GM12878 (cell line): ENCODE data around the gene SMIM14.

Source experiments
- CEBPZ ChIP-seq: fragments of 150-350 bp; IDR thresholded peaks from 2 replicates; pipeline ENCODE4 v1.6.1; 2016; ENCODE audit warnings: low read depth, low read length
- EP300 ChIP-seq, 2 experiments: fragments of 150-350 bp in 1 of 2; IDR thresholded peaks; 2 replicates each; pipeline ENCODE4 v1.6.1; 2011 to 2012; ENCODE audit warnings: low read depth in 2 of 2, low read length in 2 of 2, borderline replicate concordance in 1 of 2, improper control_type of control experiment in 1 of 2, inconsistent platforms in 1 of 2; ENCODE audit not compliant: control insufficient read depth in 1 of 2
- PAX8 ChIP-seq: fragments of 450-650 bp; IDR thresholded peaks from 2 replicates; pipeline ENCODE4 v1.6.1; 2017; ENCODE audit warnings: mild to moderate bottlenecking, moderate library complexity
- POLR2A ChIP-seq: IDR thresholded peaks from 2 replicates; pipeline ENCODE4 v1.6.1; 2011; ENCODE audit warnings: low read depth, mild to moderate bottlenecking, low read length
- RAD21 ChIP-seq: IDR thresholded peaks from 2 replicates; pipeline ENCODE4 v1.6.1; 2011; ENCODE audit warnings: mild to moderate bottlenecking, low read depth, low read length, moderate library complexity; ENCODE audit not compliant: insufficient read depth
- SREBF2 ChIP-seq: IDR thresholded peaks from 2 replicates; pipeline ENCODE4 v1.6.1; 2012; ENCODE audit warnings: mild to moderate bottlenecking, low read length
- TF ChIP-seq, protein P1 (sequence below): fragments of 450-650 bp; formaldehyde crosslinking; IDR thresholded peaks from 2 replicates; pipeline ENCODE4 v1.4.0; 2020; ENCODE audit warnings: mild to moderate bottlenecking, moderate library complexity
- TF ChIP-seq, protein P2 (sequence below), 3 experiments: IDR thresholded peaks in 2 of 3; conservative IDR thresholded peaks in 1 of 3; 2 replicates each; pipeline ENCODE4 v1.5.1; 2011; ENCODE audit warnings: low read depth in 3 of 3, low read length in 3 of 3, mild to moderate bottlenecking in 3 of 3, control low read depth in 2 of 3, moderate library complexity in 2 of 3, inconsistent platforms in 1 of 3, mixed read lengths in 1 of 3; ENCODE audit not compliant: control insufficient read depth in 2 of 3, insufficient read depth in 1 of 3; ENCODE audit errors: extremely low read depth in 1 of 3
- TF ChIP-seq, protein P3 (sequence below): IDR thresholded peaks from 2 replicates; pipeline ENCODE4 v1.6.1; 2012; ENCODE audit warnings: low read depth, low read length, improper control_type of control experiment

DNA sequence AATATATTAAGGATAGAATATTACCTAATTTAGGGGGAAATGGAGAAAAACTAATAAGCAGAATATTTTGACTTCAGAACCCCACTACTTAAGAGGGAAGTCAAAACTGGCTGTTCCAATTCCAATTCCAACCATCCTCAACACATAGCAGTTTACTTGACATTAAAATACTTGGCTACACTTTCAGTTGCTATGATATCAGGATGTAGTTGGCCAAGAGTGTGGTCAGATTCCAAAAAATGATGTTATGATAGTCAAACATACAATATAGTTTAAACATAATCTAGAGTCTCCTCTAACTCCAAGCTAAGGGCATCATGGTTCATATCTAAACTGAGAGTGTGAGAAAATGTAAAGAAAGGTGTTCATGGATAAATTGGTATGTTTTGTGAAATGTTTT lies 16.5 kb upstream of the SMIM14 start:
- no peak for TF ChIP-seq EP300 (IDR thresholded peaks at IDR 0.05; ENCODE audit: borderline replicate concordance in 1 of 2, control insufficient read depth in 1 of 2, low read depth in 2 of 2, low read length in 2 of 2)
- no peak for TF ChIP-seq POLR2A
- TF ChIP-seq CEBPZ = no peak
- TF ChIP-seq RAD21 = no peak
- TF ChIP-seq, protein P1, sequence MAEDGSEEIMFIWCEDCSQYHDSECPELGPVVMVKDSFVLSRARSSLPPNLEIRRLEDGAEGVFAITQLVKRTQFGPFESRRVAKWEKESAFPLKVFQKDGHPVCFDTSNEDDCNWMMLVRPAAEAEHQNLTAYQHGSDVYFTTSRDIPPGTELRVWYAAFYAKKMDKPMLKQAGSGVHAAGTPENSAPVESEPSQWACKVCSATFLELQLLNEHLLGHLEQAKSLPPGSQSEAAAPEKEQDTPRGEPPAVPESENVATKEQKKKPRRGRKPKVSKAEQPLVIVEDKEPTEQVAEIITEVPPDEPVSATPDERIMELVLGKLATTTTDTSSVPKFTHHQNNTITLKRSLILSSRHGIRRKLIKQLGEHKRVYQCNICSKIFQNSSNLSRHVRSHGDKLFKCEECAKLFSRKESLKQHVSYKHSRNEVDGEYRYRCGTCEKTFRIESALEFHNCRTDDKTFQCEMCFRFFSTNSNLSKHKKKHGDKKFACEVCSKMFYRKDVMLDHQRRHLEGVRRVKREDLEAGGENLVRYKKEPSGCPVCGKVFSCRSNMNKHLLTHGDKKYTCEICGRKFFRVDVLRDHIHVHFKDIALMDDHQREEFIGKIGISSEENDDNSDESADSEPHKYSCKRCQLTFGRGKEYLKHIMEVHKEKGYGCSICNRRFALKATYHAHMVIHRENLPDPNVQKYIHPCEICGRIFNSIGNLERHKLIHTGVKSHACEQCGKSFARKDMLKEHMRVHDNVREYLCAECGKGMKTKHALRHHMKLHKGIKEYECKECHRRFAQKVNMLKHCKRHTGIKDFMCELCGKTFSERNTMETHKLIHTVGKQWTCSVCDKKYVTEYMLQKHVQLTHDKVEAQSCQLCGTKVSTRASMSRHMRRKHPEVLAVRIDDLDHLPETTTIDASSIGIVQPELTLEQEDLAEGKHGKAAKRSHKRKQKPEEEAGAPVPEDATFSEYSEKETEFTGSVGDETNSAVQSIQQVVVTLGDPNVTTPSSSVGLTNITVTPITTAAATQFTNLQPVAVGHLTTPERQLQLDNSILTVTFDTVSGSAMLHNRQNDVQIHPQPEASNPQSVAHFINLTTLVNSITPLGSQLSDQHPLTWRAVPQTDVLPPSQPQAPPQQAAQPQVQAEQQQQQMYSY (CRISPR knock-in tag) = no peak
- TF ChIP-seq, protein P2, sequence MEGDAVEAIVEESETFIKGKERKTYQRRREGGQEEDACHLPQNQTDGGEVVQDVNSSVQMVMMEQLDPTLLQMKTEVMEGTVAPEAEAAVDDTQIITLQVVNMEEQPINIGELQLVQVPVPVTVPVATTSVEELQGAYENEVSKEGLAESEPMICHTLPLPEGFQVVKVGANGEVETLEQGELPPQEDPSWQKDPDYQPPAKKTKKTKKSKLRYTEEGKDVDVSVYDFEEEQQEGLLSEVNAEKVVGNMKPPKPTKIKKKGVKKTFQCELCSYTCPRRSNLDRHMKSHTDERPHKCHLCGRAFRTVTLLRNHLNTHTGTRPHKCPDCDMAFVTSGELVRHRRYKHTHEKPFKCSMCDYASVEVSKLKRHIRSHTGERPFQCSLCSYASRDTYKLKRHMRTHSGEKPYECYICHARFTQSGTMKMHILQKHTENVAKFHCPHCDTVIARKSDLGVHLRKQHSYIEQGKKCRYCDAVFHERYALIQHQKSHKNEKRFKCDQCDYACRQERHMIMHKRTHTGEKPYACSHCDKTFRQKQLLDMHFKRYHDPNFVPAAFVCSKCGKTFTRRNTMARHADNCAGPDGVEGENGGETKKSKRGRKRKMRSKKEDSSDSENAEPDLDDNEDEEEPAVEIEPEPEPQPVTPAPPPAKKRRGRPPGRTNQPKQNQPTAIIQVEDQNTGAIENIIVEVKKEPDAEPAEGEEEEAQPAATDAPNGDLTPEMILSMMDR (IDR thresholded peaks at IDR 0.05 in 2 of 3, conservative IDR thresholded peaks at IDR 0.05 in 1 of 3; ENCODE audit: control insufficient read depth in 2 of 3, extremely low read depth in 1 of 3, insufficient read depth in 1 of 3, low read depth in 3 of 3, low read length in 3 of 3) = no peak
- no peak for TF ChIP-seq SREBF2
- no peak for TF ChIP-seq PAX8
- TF ChIP-seq, protein P3, sequence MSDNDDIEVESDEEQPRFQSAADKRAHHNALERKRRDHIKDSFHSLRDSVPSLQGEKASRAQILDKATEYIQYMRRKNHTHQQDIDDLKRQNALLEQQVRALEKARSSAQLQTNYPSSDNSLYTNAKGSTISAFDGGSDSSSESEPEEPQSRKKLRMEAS = no peak
